ENCODE data around the gene SH3PXD2A.

DNA sequence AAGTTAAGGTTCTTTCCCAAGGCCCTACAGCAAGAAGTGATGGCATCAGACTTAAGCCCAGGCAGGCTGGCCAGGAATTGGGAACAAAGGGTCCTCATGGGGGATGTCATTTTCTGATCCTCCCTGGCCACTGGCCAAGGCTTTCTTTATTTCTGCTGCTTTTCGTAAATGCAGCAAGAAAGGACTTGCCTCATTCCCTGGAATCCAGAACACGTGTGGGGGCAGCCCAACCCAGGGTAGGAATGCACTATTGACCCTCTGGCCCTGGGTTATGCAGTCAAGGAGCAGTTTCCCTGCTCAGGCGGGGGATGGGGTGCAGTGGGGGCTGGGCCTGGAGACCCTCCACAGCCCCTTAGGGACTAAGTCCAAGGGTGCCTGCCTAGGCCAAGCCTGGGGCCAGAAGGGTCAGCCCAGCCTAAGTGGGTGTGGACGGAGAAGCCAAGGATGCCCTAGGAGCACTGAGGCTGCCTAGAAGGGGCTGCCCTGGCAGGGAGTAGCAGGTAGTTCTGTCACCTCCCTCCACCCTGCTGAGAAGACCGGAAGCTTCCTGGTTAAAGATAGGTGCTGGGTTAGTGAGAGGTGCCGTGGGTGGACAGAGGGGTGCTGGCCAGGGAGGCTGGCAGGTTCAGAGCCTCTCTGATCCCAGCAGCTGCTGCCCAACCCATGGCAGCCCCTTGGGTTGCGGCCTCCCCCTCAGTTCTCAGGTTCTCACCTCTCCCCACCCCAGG, 179.2 kb downstream of the SH3PXD2A start:
- TF ChIP-seq POLR2A (IDR thresholded peaks at IDR 0.05) (no peak), EP300 (IDR thresholded peaks at IDR 0.05) (no peak), POLR2AphosphoS5 (IDR thresholded peaks at IDR 0.05) (peak; percentile 13 to 94 (median 72))
- TF ChIP-seq, protein P1, sequence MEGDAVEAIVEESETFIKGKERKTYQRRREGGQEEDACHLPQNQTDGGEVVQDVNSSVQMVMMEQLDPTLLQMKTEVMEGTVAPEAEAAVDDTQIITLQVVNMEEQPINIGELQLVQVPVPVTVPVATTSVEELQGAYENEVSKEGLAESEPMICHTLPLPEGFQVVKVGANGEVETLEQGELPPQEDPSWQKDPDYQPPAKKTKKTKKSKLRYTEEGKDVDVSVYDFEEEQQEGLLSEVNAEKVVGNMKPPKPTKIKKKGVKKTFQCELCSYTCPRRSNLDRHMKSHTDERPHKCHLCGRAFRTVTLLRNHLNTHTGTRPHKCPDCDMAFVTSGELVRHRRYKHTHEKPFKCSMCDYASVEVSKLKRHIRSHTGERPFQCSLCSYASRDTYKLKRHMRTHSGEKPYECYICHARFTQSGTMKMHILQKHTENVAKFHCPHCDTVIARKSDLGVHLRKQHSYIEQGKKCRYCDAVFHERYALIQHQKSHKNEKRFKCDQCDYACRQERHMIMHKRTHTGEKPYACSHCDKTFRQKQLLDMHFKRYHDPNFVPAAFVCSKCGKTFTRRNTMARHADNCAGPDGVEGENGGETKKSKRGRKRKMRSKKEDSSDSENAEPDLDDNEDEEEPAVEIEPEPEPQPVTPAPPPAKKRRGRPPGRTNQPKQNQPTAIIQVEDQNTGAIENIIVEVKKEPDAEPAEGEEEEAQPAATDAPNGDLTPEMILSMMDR (IDR thresholded peaks at IDR 0.05): no peak
